HL-60 (cell line): Measurements from ENCODE around the gene RHBG.

Experiments used
- GABPA ChIP-seq: IDR thresholded peaks from 2 replicates; pipeline ENCODE4 v1.6.1; 2012; ENCODE audit warnings: low read depth
- POLR2AphosphoS5 ChIP-seq: IDR thresholded peaks from 2 replicates; pipeline ENCODE4 v1.6.1; 2012; ENCODE audit warnings: low read depth
- TF ChIP-seq, protein P1 (sequence below): IDR thresholded peaks from one replicate; pipeline ENCODE4 v1.5.1; 2011; ENCODE audit warnings: low read length, control low read depth, inconsistent platforms; ENCODE audit not compliant: insufficient read depth

DNA sequence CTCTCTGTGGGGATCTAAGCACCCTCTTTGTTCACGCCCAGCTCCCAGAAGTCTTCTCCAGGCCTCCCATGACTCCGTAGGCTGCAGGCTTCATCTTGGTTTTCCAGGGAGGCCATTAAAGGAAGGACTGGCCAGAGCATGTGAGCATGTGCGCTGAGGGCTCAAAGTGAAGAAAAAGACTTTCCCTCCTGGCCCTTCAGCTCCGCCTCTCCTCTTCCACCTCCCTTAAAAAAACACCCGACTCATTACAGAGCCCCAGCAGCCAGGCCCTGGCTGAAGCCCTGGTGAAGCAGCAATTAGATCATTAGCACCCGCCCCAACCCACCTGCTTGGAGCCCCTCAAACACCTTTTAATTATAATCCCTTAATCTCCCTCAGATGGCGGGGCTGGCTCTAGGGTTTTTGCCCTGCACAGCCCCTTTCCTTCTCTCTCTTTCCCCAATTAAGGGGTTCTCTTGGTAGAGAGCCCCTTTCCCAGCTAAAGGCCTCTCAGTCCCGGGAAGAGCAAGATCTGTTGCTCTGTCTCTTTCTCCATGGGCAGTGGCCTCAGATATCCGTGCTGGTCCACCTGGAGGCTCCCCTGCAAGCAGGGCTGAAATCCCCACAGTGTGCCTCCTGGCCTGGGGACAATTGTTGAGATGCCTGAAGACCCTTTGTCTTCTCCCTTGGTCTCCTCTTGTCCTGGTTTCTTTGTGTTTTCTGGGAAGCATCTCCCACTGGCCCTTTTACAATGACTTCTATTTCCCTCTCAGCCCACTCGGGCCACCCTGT, 30.5 kb downstream of the RHBG start:
- TF ChIP-seq, protein P1, sequence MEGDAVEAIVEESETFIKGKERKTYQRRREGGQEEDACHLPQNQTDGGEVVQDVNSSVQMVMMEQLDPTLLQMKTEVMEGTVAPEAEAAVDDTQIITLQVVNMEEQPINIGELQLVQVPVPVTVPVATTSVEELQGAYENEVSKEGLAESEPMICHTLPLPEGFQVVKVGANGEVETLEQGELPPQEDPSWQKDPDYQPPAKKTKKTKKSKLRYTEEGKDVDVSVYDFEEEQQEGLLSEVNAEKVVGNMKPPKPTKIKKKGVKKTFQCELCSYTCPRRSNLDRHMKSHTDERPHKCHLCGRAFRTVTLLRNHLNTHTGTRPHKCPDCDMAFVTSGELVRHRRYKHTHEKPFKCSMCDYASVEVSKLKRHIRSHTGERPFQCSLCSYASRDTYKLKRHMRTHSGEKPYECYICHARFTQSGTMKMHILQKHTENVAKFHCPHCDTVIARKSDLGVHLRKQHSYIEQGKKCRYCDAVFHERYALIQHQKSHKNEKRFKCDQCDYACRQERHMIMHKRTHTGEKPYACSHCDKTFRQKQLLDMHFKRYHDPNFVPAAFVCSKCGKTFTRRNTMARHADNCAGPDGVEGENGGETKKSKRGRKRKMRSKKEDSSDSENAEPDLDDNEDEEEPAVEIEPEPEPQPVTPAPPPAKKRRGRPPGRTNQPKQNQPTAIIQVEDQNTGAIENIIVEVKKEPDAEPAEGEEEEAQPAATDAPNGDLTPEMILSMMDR, result no peak
- TF ChIP-seq POLR2AphosphoS5 (no peak), GABPA (no peak)
